OCI-LY7 (cell line): Measurements from ENCODE around the gene GRK5.

Experiments
- CTCF ChIP-seq: fragments of 200-600 bp; sonication (generic); conservative IDR thresholded peaks from 2 replicates; pipeline ENCODE4 v1.5.1; 2014; ENCODE audit warnings: mild to moderate bottlenecking, antibody characterized with exemption, low read length, moderate library complexity, mixed read lengths
- EZH2phosphoT487 ChIP-seq: fragments of 200-600 bp; sonication (generic); IDR thresholded peaks from 2 replicates; pipeline ENCODE4 v1.6.1; 2018; ENCODE audit warnings: low read depth, borderline replicate concordance, mild to moderate bottlenecking, mixed run types, antibody characterized with exemption, low read length, moderate library complexity, mixed read lengths

- no peak for TF ChIP-seq CTCF
- TF ChIP-seq EZH2phosphoT487 = no peak
Measured at GRCh38 chr10:119191881-119192280, 15.5 kb upstream of the GRK5 start.
